Right lobe of liver (tissue), 6 donors: ENCODE data around the gene MRPL46. TPM values are rescaled to one million over a fixed set of nuclear protein-coding genes. Genes with fewer than 3 reads are reported as not detected.
"Not testable (repeated sequence)": the region's sequence is repeated elsewhere in the genome, so short reads cannot be mapped to it uniquely, and the experiment has no call there.

Experiments used
- ATAC-seq, 4 donors: fragments of 200-7000 bp; cut with Tn5 transposase; one replicate each; pipeline ENCODE4 v1.9.1; 2020; ENCODE audit warnings: mild to moderate bottlenecking in 4 of 4, moderate library complexity in 4 of 4
- DNase-seq, 3 donors: peaks; one replicate each; pipeline ENCODE4 v3.0.0-alpha.2; 2020
- H3K27ac ChIP-seq, 3 donors: fragments of 200-600 bp; one replicate each; pipeline ENCODE4 v1.8.0; 2022
- H3K27me3 ChIP-seq, 2 donors: fragments of 200-600 bp; one replicate each; pipeline ENCODE4 v1.8.0; 2022
- H3K36me3 ChIP-seq, 4 donors: fragments of 200-600 bp; sonication (generic) in 1 of 4; one replicate each; pipeline versions ENCODE4 v1.5.1 to v1.8.0; 2017 to 2022; ENCODE audit warnings: control low read depth in 1 of 4
- H3K4me1 ChIP-seq, 4 donors: fragments of 200-600 bp; sonication (generic) in 1 of 4; one replicate each; pipeline versions ENCODE4 v1.5.1 to v1.8.0; 2017 to 2022; ENCODE audit warnings: control low read depth in 1 of 4
- H3K4me3 ChIP-seq, 3 donors: fragments of 200-600 bp; one replicate each; pipeline ENCODE4 v1.8.0; 2022
- H3K9me3 ChIP-seq, 4 donors: fragments of 200-600 bp; sonication (generic) in 1 of 4; one replicate each; pipeline versions ENCODE4 v1.5.1 to v1.8.0; 2017 to 2022; ENCODE audit warnings: control low read depth in 1 of 4
- CTCF ChIP-seq, 4 donors: fragments of 200-600 bp in 3 of 4; fragments of 450-650 bp in 1 of 4; IDR thresholded peaks; one replicate each; pipeline versions ENCODE4 v1.5.1 to v1.8.0; 2016 to 2022; ENCODE audit warnings: antibody characterized with exemption in 4 of 4, mild to moderate bottlenecking in 2 of 4
- POLR2A ChIP-seq: fragments of 450-650 bp; IDR thresholded peaks from one replicate; pipeline ENCODE4 v1.6.1; 2017; ENCODE audit warnings: antibody characterized with exemption, mild to moderate bottlenecking
- WGBS: methylation state at CpG from one replicate; pipeline ENCODE4 v1.1.6; 2018; ENCODE audit warnings: low coverage, low lambda C conversion rate; ENCODE audit not compliant: insufficient coverage; ENCODE audit errors: missing lambda C conversion rate; 5-methylcytosine and 5-hydroxymethylcytosine counted together
- intact Hi-C, 2 donors: fragments of 100-400 bp; cut with DNase I; formaldehyde crosslinking; loops; one replicate each; pipeline versions ENCODE4 v1.11.2 to v1.14.1; 2022
- total RNA-seq, 6 experiments: library from RNA; depleted of rRNA in 2 of 6; stranded (reverse); fragments of >200 nt in 2 of 6; fragmentation: NEBNext Ultra II Directional in 3 of 6; extraction: Animal tissue kit (Norgen Biotek cat#: 25700) in 3 of 6; gene quantifications; one replicate each; pipeline versions ENCODE4 v1.1.0 to v1.2.4, GENCODE V29; 2016 to 2023
- donor health status: DM: no; HTN: yes; CAD: no.
- donor health status: DM: no; HTN: no; CAD: no.
- donor health status: DM: no; HTN: no; CAD: no.
- donor health status: DM: no; HTN: yes; CAD: no.
- donor health status: DM: no; HTN: yes; CAD: no.

MRPL46 gene
- total RNA-seq, 6 experiments from 2014 or later: 25.4 to 38.4 (median 33.9) TPM

- Histone ChIP-seq H3K4me3 (no peak overlapping the region), H3K9me3 (no peaks in the 10 kb centered on the region), H3K4me1 (peaks cover 0 to 11% (median 4%) of the 10 kb centered on the region in 4 donors), H3K27ac (no peak overlapping the region), H3K27me3 (no peaks in the 10 kb centered on the region), H3K36me3 (peaks cover 0 to 22% (median 5%) of the 10 kb centered on the region in 4 donors)
- ATAC-seq: no peak
- no peak for DNase-seq
- no peak for TF ChIP-seq POLR2A
- intact Hi-C loops: loop anchor here in 1 of 2 donors (10.0 kb wide), 1 partner anchor 144 kb away; no protein-coding TSS in a partner anchor
- 95% methylated on average over 6 of the region's 6 CpGs for WGBS
These were observed 3.6 kb upstream of the MRPL46 start for GRCh38 chr15:88470625-88471372.

GRCh38 chr15:88469321-88469720, 2.1 kb upstream of the MRPL46 start:
- ATAC-seq: no peak
- Histone ChIP-seq H3K27ac (no peak overlapping the region), H3K9me3 (no peaks in the 10 kb centered on the region), H3K27me3 (no peaks in the 10 kb centered on the region), H3K4me3 (no peak overlapping the region), H3K4me1 (peaks cover 0 to 21% (median 9%) of the 10 kb centered on the region in 4 donors), H3K36me3 (peaks cover 0 to 12% (median 6%) of the 10 kb centered on the region in 4 donors)
- no peak for DNase-seq
- WGBS: 86% methylated on average over 2 of the region's 2 CpGs
- intact Hi-C loops: no loop called here
- no peak for TF ChIP-seq POLR2A

GRCh38 chr15:88468721-88469120, 1.5 kb upstream of the MRPL46 start:
- Histone ChIP-seq H3K4me3 (peak overlapping the region in 2 of 3 donors; percentile 76 to 82), H3K36me3 (peaks cover 0 to 17% (median 9%) of the 10 kb centered on the region in 4 donors), H3K4me1 (peaks cover 0 to 21% (median 9%) of the 10 kb centered on the region in 4 donors)
- DNase-seq, intact Hi-C loops, H3K27ac ChIP-seq, H3K27me3 ChIP-seq, H3K9me3 ChIP-seq, ATAC-seq: not testable (repeated sequence)
- WGBS: 87% methylated on average over 4 of the region's 10 CpGs

GRCh38 chr15:88467935-88468528, 844 bp upstream of the MRPL46 start:
- H3K27me3 ChIP-seq: no peaks in the 10 kb centered on the region
- no peaks in the 10 kb centered on the region for H3K9me3 ChIP-seq
- peaks cover 0 to 24% (median 8%) of the 10 kb centered on the region in 4 donors for H3K36me3 ChIP-seq
- peak overlapping the region; percentile 90 to 98 (median 96) for H3K27ac ChIP-seq
- H3K4me1 ChIP-seq: peaks cover 0 to 21% (median 9%) of the 10 kb centered on the region in 4 donors
- H3K4me3 ChIP-seq: peak overlapping the region; percentile 76 to 90 (median 82)
- DNase-seq (no peak), ATAC-seq (no peak)
- TF ChIP-seq CTCF (IDR thresholded peaks at IDR 0.05): peak in 1 of 4 donors; percentile 10
- TF ChIP-seq POLR2A: no peak
- intact Hi-C loops: no loop called here
- WGBS: 2% methylated on average over 16 of the region's 17 CpGs

GRCh38 chr15:88465633-88466224, 1.5 kb downstream of the MRPL46 start:
- intact Hi-C loops: no loop called here
- WGBS: 37% methylated on average over 4 of the region's 4 CpGs
- peak; percentile 19 for TF ChIP-seq POLR2A
- no peak for TF ChIP-seq CTCF (IDR thresholded peaks at IDR 0.05)
- Histone ChIP-seq H3K4me3 (peak overlapping the region in 2 of 3 donors; percentile 76 to 82), H3K27me3 (no peaks in the 10 kb centered on the region), H3K9me3 (no peaks in the 10 kb centered on the region), H3K36me3 (peaks cover 0 to 37% (median 17%) of the 10 kb centered on the region in 4 donors), H3K4me1 (peaks cover 0 to 21% (median 9%) of the 10 kb centered on the region in 4 donors), H3K27ac (peak overlapping the region; percentile 90 to 98 (median 96))
- peak; percentile 71 to 78 (median 74) for ATAC-seq
- DNase-seq: peak; percentile 79 to 86 (median 82)
